Right lobe of liver (tissue), 6 donors: ENCODE measurements around the gene DHX29. TPM values are rescaled to one million over a fixed set of nuclear protein-coding genes. Genes with fewer than 3 reads are reported as not detected.

ENCODE experiments used
- ATAC-seq, 4 donors: fragments of 200-7000 bp; cut with Tn5 transposase; one replicate each; pipeline ENCODE4 v1.9.1; 2020; ENCODE audit warnings: mild to moderate bottlenecking in 4 of 4, moderate library complexity in 4 of 4
- DNase-seq, 3 donors: peaks; one replicate each; pipeline ENCODE4 v3.0.0-alpha.2; 2020
- H3K27ac ChIP-seq, 3 donors: fragments of 200-600 bp; one replicate each; pipeline ENCODE4 v1.8.0; 2022
- H3K27me3 ChIP-seq, 2 donors: fragments of 200-600 bp; one replicate each; pipeline ENCODE4 v1.8.0; 2022
- H3K36me3 ChIP-seq, 4 donors: fragments of 200-600 bp; sonication (generic) in 1 of 4; one replicate each; pipeline versions ENCODE4 v1.5.1 to v1.8.0; 2017 to 2022; ENCODE audit warnings: control low read depth in 1 of 4
- H3K4me1 ChIP-seq, 4 donors: fragments of 200-600 bp; sonication (generic) in 1 of 4; one replicate each; pipeline versions ENCODE4 v1.5.1 to v1.8.0; 2017 to 2022; ENCODE audit warnings: control low read depth in 1 of 4
- H3K4me3 ChIP-seq, 3 donors: fragments of 200-600 bp; one replicate each; pipeline ENCODE4 v1.8.0; 2022
- H3K9me3 ChIP-seq, 4 donors: fragments of 200-600 bp; sonication (generic) in 1 of 4; one replicate each; pipeline versions ENCODE4 v1.5.1 to v1.8.0; 2017 to 2022; ENCODE audit warnings: control low read depth in 1 of 4
- CTCF ChIP-seq, 4 donors: fragments of 200-600 bp in 3 of 4; fragments of 450-650 bp in 1 of 4; IDR thresholded peaks; one replicate each; pipeline versions ENCODE4 v1.5.1 to v1.8.0; 2016 to 2022; ENCODE audit warnings: antibody characterized with exemption in 4 of 4, mild to moderate bottlenecking in 2 of 4
- POLR2A ChIP-seq: fragments of 450-650 bp; IDR thresholded peaks from one replicate; pipeline ENCODE4 v1.6.1; 2017; ENCODE audit warnings: antibody characterized with exemption, mild to moderate bottlenecking
- WGBS: methylation state at CpG from one replicate; pipeline ENCODE4 v1.1.6; 2018; ENCODE audit warnings: low coverage, low lambda C conversion rate; ENCODE audit not compliant: insufficient coverage; ENCODE audit errors: missing lambda C conversion rate; 5-methylcytosine and 5-hydroxymethylcytosine counted together
- intact Hi-C, 2 donors: fragments of 100-400 bp; cut with DNase I; formaldehyde crosslinking; loops; one replicate each; pipeline versions ENCODE4 v1.11.2 to v1.14.1; 2022
- total RNA-seq, 6 experiments: library from RNA; depleted of rRNA in 2 of 6; stranded (reverse); fragments of >200 nt in 2 of 6; fragmentation: NEBNext Ultra II Directional in 3 of 6; extraction: Animal tissue kit (Norgen Biotek cat#: 25700) in 3 of 6; gene quantifications; one replicate each; pipeline versions ENCODE4 v1.1.0 to v1.2.4, GENCODE V29; 2016 to 2023
- donor health status: DM: no; HTN: yes; CAD: no.
- donor health status: DM: no; HTN: no; CAD: no.
- donor health status: DM: no; HTN: no; CAD: no.
- donor health status: DM: no; HTN: yes; CAD: no.
- donor health status: DM: no; HTN: yes; CAD: no.

The DHX29 gene
- total RNA-seq, 6 experiments from 2014 or later = 10.8 to 18.2 (median 14.7) TPM

- TF ChIP-seq CTCF (IDR thresholded peaks at IDR 0.05) = no peak
- TF ChIP-seq POLR2A = no peak
- Histone ChIP-seq H3K36me3 (no peaks in the 10 kb centered on the region), H3K27ac (no peak overlapping the region), H3K27me3 (no peaks in the 10 kb centered on the region), H3K9me3 (no peaks in the 10 kb centered on the region), H3K4me3 (no peak overlapping the region), H3K4me1 (no peaks in the 10 kb centered on the region)
- intact Hi-C loops = no loop called here
- DNase-seq (no peak), ATAC-seq (no peak)
- WGBS = 39% methylated on average over 4 of the region's 4 CpGs
Measured at GRCh38 chr5:55241746-55242145, 65.7 kb downstream of the DHX29 start.

GRCh38 chr5:55236800-55237199 lies 70.7 kb downstream of the DHX29 start:
- Histone ChIP-seq H3K27me3 (peaks cover 0 to 16% of the 10 kb centered on the region in 2 donors), H3K9me3 (no peaks in the 10 kb centered on the region), H3K4me1 (peaks cover 0 to 23% (median 7%) of the 10 kb centered on the region in 4 donors), H3K36me3 (no peaks in the 10 kb centered on the region), H3K4me3 (no peak overlapping the region), H3K27ac (no peak overlapping the region)
- no peak for ATAC-seq
- WGBS = 73% methylated on average over 9 of the region's 10 CpGs
- TF ChIP-seq POLR2A (no peak), CTCF (IDR thresholded peaks at IDR 0.05) (no peak)
- no peak for DNase-seq
- intact Hi-C loops = no loop called here

- H3K4me3 ChIP-seq = peak overlapping the region; percentile 43 to 55 (median 51)
- no peaks in the 10 kb centered on the region for H3K36me3 ChIP-seq
- ATAC-seq (peak; percentile 23 to 43 (median 34)), DNase-seq (peak in 1 of 3 donors; percentile 26)
- TF ChIP-seq POLR2A (no peak), CTCF (IDR thresholded peaks at IDR 0.05) (no peak)
- intact Hi-C loops = no loop called here
- H3K4me1 ChIP-seq = peaks cover 0 to 29% (median 7%) of the 10 kb centered on the region in 4 donors
- no peak overlapping the region for H3K27ac ChIP-seq
- H3K9me3 ChIP-seq = no peaks in the 10 kb centered on the region
- WGBS = 3% methylated on average over 17 of the region's 31 CpGs
- H3K27me3 ChIP-seq = peaks cover 0 to 41% of the 10 kb centered on the region in 2 donors
Measured at GRCh38 chr5:55234121-55234700, 73.3 kb downstream of the DHX29 start.

- TF ChIP-seq CTCF (IDR thresholded peaks at IDR 0.05) (no peak), POLR2A (no peak)
- Histone ChIP-seq H3K36me3 (no peaks in the 10 kb centered on the region), H3K27ac (no peak within 1 kb of the TSS), H3K9me3 (no peaks in the 10 kb centered on the region), H3K4me1 (peaks cover 0 to 29% (median 7%) of the 10 kb centered on the region in 4 donors), H3K4me3 (peak within 1 kb of the TSS; percentile 43 to 55 (median 51)), H3K27me3 (peaks cover 0 to 49% of the 10 kb centered on the region in 2 donors)
- 0% methylated on average over 7 of the region's 106 CpGs for WGBS
- intact Hi-C loops = no loop called here
- DNase-seq (peak; percentile 73 to 79 (median 78)), ATAC-seq (peak; percentile 83 to 91 (median 86))
Measured at GRCh38 chr5:55232985-55233928, 74.2 kb downstream of the DHX29 start, which contains the start of gene CCNO. Gene CCNO, minus strand, starts transcription at chr5:55233608. Its CDS starts 85 bp downstream, at chr5:55233523.
